Measurements from ENCODE around the gene FFAR1. TPM values are rescaled to one million over a fixed set of nuclear protein-coding genes. Genes with fewer than 3 reads are reported as not detected.

FFAR1 gene
- total RNA-seq, 1 experiment from 2014 or later: not detected

DNA sequence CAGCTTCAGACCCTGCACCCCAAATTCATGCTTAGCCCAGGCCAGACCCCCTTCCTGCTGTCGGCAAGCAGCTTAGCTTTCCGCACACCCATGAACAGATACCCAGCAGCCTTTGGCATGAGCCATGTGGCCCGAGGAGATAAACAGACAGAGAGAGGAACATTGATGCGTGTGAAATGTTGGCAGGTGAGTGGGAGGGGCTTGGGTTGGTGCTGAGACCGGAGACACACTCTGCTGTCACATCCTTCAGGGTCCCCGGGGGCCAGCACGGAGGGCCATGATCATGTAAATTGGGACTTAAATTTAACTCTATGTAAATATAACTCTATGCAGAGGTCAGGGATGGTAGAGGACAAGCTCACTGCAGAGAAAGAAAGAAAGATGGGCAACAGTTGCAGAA lies 17.2 kb upstream of the FFAR1 start:
- CTCF ChIA-PET: no interaction called here
- H3K4me1 Mint-ChIP-seq (ENCODE audit: low read depth, unreplicated experiment): no peaks in the 10 kb centered on the region
- no peak for DNase-seq
- Histone ChIP-seq H3K36me3 (ENCODE audit: control insufficient read depth, insufficient read depth, low read length) (no peaks in the 10 kb centered on the region), H3K4me3 (ENCODE audit: low read depth, low read length) (no peak overlapping the region), H3K9me3 (no peaks in the 10 kb centered on the region), H3K4me1 (no peaks in the 10 kb centered on the region), H3K27me3 (replicated peaks; ENCODE audit: control insufficient read depth, insufficient read depth, low read length) (no peaks in the 10 kb centered on the region; the same call in 1 of the 2 replicates)
- intact Hi-C loops (cut with micrococcal nuclease; ENCODE audit: unreplicated experiment): no loop called here
- H3K36me3 Mint-ChIP-seq (ENCODE audit: insufficient read depth, unreplicated experiment): no peaks in the 10 kb centered on the region
- TF ChIP-seq, protein P1, sequence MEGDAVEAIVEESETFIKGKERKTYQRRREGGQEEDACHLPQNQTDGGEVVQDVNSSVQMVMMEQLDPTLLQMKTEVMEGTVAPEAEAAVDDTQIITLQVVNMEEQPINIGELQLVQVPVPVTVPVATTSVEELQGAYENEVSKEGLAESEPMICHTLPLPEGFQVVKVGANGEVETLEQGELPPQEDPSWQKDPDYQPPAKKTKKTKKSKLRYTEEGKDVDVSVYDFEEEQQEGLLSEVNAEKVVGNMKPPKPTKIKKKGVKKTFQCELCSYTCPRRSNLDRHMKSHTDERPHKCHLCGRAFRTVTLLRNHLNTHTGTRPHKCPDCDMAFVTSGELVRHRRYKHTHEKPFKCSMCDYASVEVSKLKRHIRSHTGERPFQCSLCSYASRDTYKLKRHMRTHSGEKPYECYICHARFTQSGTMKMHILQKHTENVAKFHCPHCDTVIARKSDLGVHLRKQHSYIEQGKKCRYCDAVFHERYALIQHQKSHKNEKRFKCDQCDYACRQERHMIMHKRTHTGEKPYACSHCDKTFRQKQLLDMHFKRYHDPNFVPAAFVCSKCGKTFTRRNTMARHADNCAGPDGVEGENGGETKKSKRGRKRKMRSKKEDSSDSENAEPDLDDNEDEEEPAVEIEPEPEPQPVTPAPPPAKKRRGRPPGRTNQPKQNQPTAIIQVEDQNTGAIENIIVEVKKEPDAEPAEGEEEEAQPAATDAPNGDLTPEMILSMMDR (IDR thresholded peaks at IDR 0.05; ENCODE audit: insufficient read depth in 1 of 2, low read depth in 1 of 2, low read length in 1 of 2, severe bottlenecking in 1 of 2, unreplicated experiment in 1 of 2): no peak
- no TSS peak for BruUV-seq (replicated peaks)
- POLR2A ChIA-PET: interaction anchor here (0.6 kb wide), 1 partner anchor 334 kb away, joined by 3 read pairs; no protein-coding TSS in a partner anchor
- H3K27ac Mint-ChIP-seq (ENCODE audit: unreplicated experiment): no peak overlapping the region
- peaks cover 9% of the 10 kb centered on the region for H3K27me3 Mint-ChIP-seq (ENCODE audit: insufficient read depth, unreplicated experiment)
- H3K9me3 Mint-ChIP-seq (ENCODE audit: unreplicated experiment): no peaks in the 10 kb centered on the region
- no peak overlapping the region for H3K4me3 Mint-ChIP-seq (ENCODE audit: unreplicated experiment)

DNA sequence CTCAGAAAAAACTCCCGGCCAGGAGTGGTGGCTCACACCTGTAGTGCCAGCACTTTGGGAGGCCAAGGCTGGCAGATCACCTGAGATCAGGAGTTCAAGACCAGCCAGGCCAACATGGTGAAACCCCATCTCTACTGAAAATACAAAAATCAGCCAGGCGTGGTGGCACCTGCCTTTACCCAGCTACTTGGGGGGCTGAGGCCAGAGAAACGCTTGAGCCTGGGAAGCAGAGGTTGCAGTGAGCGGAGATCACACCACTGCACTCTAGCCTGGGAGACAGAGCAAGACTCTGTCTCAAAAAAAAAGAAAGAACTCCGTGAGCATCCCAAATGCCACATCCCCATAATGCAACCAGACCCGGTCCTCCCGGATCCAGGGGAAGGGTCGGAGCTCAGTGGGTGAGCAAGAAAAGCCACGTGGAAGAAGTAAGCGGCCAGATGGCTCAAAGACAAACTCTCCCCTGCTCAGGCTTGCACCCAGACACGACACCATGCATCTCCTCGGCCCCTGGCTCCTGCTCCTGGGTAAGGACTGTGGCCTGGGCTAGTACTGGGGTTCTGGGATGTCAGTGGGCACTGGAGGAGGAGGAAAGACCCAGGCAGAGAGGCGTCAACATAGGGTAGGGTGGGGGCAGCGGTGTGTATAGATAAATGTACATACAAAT lies 16.0 kb upstream of the FFAR1 start:
- intact Hi-C loops (cut with micrococcal nuclease; ENCODE audit: unreplicated experiment): no loop called here
- H3K27me3 Mint-ChIP-seq (ENCODE audit: insufficient read depth, unreplicated experiment): peaks cover 5% of the 10 kb centered on the region
- no peak overlapping the region for H3K27ac Mint-ChIP-seq (ENCODE audit: unreplicated experiment)
- H3K36me3 ChIP-seq (ENCODE audit: control insufficient read depth, insufficient read depth, low read length): no peaks in the 10 kb centered on the region
- H3K9me3 ChIP-seq: no peaks in the 10 kb centered on the region
- no peaks in the 10 kb centered on the region; the same call in 1 of the 2 replicates for H3K27me3 ChIP-seq (replicated peaks; ENCODE audit: control insufficient read depth, insufficient read depth, low read length)
- H3K4me1 ChIP-seq: no peaks in the 10 kb centered on the region
- H3K4me3 Mint-ChIP-seq (ENCODE audit: unreplicated experiment): no peak overlapping the region
- H3K36me3 Mint-ChIP-seq (ENCODE audit: insufficient read depth, unreplicated experiment): no peaks in the 10 kb centered on the region
- TF ChIP-seq, protein P1 (IDR thresholded peaks at IDR 0.05; ENCODE audit: insufficient read depth in 1 of 2, low read depth in 1 of 2, low read length in 1 of 2, severe bottlenecking in 1 of 2, unreplicated experiment in 1 of 2): no peak
- POLR2A ChIA-PET: no interaction called here
- H3K4me1 Mint-ChIP-seq (ENCODE audit: low read depth, unreplicated experiment): no peaks in the 10 kb centered on the region
- H3K9me3 Mint-ChIP-seq (ENCODE audit: unreplicated experiment): no peaks in the 10 kb centered on the region
- CTCF ChIA-PET: no interaction called here
- DNase-seq: no peak
- no peak overlapping the region for H3K4me3 ChIP-seq (ENCODE audit: low read depth, low read length)
- no TSS peak for BruUV-seq (replicated peaks)

DNA sequence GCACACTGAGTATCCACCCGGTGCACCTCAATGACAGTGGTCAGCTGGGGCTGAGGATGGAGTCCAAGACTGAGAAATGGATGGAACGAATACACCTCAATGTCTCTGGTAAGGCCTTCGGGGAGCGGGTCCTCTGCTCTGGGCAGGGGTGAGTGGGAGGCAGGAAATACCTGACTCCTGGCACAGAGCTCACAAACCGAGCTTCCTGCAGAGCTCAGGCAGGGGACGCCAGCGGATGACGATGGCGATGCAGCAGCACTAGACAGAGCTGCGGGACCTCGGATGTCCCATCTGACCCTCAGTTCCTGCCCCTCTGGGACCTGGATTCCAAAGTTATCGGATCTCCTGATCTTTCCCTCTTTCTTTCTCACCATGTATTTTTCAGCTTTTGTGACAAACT lies 14.9 kb upstream of the FFAR1 start:
- no peaks in the 10 kb centered on the region for H3K36me3 Mint-ChIP-seq (ENCODE audit: insufficient read depth, unreplicated experiment)
- Histone ChIP-seq H3K9me3 (no peaks in the 10 kb centered on the region), H3K4me1 (no peaks in the 10 kb centered on the region), H3K36me3 (ENCODE audit: control insufficient read depth, insufficient read depth, low read length) (no peaks in the 10 kb centered on the region), H3K27me3 (replicated peaks; ENCODE audit: control insufficient read depth, insufficient read depth, low read length) (no peaks in the 10 kb centered on the region), H3K4me3 (ENCODE audit: low read depth, low read length) (no peak overlapping the region)
- H3K4me1 Mint-ChIP-seq (ENCODE audit: low read depth, unreplicated experiment): no peaks in the 10 kb centered on the region
- no peaks in the 10 kb centered on the region for H3K9me3 Mint-ChIP-seq (ENCODE audit: unreplicated experiment)
- no peak for DNase-seq
- POLR2A ChIA-PET: no interaction called here
- H3K27ac Mint-ChIP-seq (ENCODE audit: unreplicated experiment): no peak overlapping the region
- BruUV-seq (replicated peaks): no TSS peak
- intact Hi-C loops (cut with micrococcal nuclease; ENCODE audit: unreplicated experiment): no loop called here
- CTCF ChIA-PET: no interaction called here
- no peak overlapping the region for H3K4me3 Mint-ChIP-seq (ENCODE audit: unreplicated experiment)
- TF ChIP-seq, protein P1 (IDR thresholded peaks at IDR 0.05; ENCODE audit: insufficient read depth in 1 of 2, low read depth in 1 of 2, low read length in 1 of 2, severe bottlenecking in 1 of 2, unreplicated experiment in 1 of 2): no peak
- peaks cover 2% of the 10 kb centered on the region for H3K27me3 Mint-ChIP-seq (ENCODE audit: insufficient read depth, unreplicated experiment)

Data from Caco-2 (cell line).